Smooth muscle cell (in vitro differentiated cells): Measurements from ENCODE around the gene NPAS3. TPM values are rescaled to one million over a fixed set of nuclear protein-coding genes. Genes with fewer than 3 reads are reported as not detected.

Experiments
- DNase-seq: peaks from one replicate; lab custom pipeline; 2025; ENCODE audit not compliant: unreplicated experiment; lab: John Stamatoyannopoulos, UW
- H2AFZ ChIP-seq: fragments of 200-600 bp; sonication (generic); 2 replicates; pipeline ENCODE4 v1.6.0; 2016; ENCODE audit warnings: antibody characterized with exemption, low read depth, mild to moderate bottlenecking
- H3F3A ChIP-seq: fragments of 200-600 bp; sonication (generic); 2 replicates; pipeline ENCODE4 v1.6.0; 2017; ENCODE audit warnings: antibody characterized with exemption, low read depth
- H3K27ac ChIP-seq: fragments of 200-600 bp; sonication (generic); 2 replicates; pipeline ENCODE4 v1.5.1; 2016; ENCODE audit warnings: low read depth, mild to moderate bottlenecking
- H3K27me3 ChIP-seq: fragments of 200-600 bp; sonication (generic); 2 replicates; pipeline ENCODE4 v1.6.1; 2016; ENCODE audit warnings: low read depth, mild to moderate bottlenecking
- H3K36me3 ChIP-seq: fragments of 200-600 bp; sonication (generic); 2 replicates; pipeline ENCODE4 v1.5.1; 2016; ENCODE audit warnings: low read depth
- H3K4me1 ChIP-seq: fragments of 200-600 bp; sonication (generic); 2 replicates; pipeline ENCODE4 v1.5.1; 2016; ENCODE audit warnings: low read depth
- H3K4me2 ChIP-seq: fragments of 200-600 bp; sonication (generic); 2 replicates; pipeline ENCODE4 v1.6.0; 2016; ENCODE audit warnings: mild to moderate bottlenecking
- H3K4me3 ChIP-seq: fragments of 200-600 bp; sonication (generic); 2 replicates; pipeline ENCODE4 v1.5.1; 2016; ENCODE audit warnings: mild to moderate bottlenecking
- H3K79me2 ChIP-seq: fragments of 200-600 bp; sonication (generic); 2 replicates; pipeline ENCODE4 v1.6.0; 2016; ENCODE audit warnings: low read depth, mild to moderate bottlenecking
- H3K9ac ChIP-seq: fragments of 200-600 bp; sonication (generic); 2 replicates; pipeline ENCODE4 v1.6.0; 2016; ENCODE audit warnings: low read depth
- H3K9me3 ChIP-seq: fragments of 200-600 bp; sonication (generic); replicated peaks from 2 replicates; pipeline ENCODE4 v1.5.1; 2016; ENCODE audit warnings: low read depth
- H4K20me1 ChIP-seq: fragments of 200-600 bp; sonication (generic); 2 replicates; pipeline ENCODE4 v1.6.0; 2016; ENCODE audit warnings: low read depth
- WGBS: methylation state at CpG from one replicate; pipeline ENCODE4 v1.1.7; 2016; ENCODE audit warnings: low lambda C conversion rate; 5-methylcytosine and 5-hydroxymethylcytosine counted together
- polyA plus RNA-seq: library from polyadenylated mRNA; unstranded; fragments of >200 nt; fragmentation: Nextera tagmentation; extraction: Ambion mirVana; gene quantifications from 2 replicates; pipeline ENCODE4 v1.2.1, GENCODE V29; 2016
- total RNA-seq: library from RNA; depleted of rRNA; stranded (reverse); fragments of >200 nt; gene quantifications from 2 replicates; pipeline ENCODE4 v1.2.3, GENCODE V29; 2014
- TF ChIP-seq, protein P1 (sequence below): fragments of 200-600 bp; sonication (generic); IDR thresholded peaks from 2 replicates; pipeline ENCODE4 v1.5.1; 2017; ENCODE audit warnings: borderline replicate concordance, mild to moderate bottlenecking, antibody characterized with exemption; ENCODE audit not compliant: insufficient read depth, poor library complexity, severe bottlenecking

Gene NPAS3
- total RNA-seq (1.2 and 2.0 TPM in 2 replicates), polyA plus RNA-seq (0.19 and 0.79 TPM in 2 replicates)

DNA sequence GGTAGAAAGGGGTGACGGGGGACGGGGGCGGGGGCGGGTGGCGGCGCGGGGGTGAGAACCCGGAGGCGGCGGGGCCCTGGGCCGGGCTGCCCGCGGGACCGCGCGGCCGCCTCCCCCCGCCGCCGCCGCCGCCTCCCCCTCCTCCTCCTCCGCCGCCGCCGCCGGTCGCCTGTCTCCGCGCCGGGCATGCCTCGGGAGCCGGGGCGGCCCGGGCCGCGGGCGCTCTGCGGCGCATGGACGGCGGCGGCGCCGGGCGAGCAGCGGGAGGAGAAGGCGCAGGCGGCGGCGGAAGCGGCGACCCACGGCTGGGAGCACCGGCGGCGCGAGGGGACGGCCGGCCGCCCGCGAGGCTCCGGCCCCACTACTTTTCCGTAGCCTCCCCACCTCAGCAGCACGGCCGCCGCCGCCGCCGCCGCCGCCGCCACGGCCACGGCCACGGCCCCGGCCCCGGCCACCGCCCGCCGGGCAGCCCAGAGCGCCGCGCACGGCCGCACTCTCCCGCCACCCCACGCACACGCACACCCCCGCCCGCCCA lies at the start of gene NPAS3:
Gene NPAS3 (plus strand): TSS at position 161 of the 535 bp plus-strand sequence.
- DNase-seq, result no peak
- peak within 1 kb of the TSS; percentile 85 for H3K27ac ChIP-seq

DNA sequence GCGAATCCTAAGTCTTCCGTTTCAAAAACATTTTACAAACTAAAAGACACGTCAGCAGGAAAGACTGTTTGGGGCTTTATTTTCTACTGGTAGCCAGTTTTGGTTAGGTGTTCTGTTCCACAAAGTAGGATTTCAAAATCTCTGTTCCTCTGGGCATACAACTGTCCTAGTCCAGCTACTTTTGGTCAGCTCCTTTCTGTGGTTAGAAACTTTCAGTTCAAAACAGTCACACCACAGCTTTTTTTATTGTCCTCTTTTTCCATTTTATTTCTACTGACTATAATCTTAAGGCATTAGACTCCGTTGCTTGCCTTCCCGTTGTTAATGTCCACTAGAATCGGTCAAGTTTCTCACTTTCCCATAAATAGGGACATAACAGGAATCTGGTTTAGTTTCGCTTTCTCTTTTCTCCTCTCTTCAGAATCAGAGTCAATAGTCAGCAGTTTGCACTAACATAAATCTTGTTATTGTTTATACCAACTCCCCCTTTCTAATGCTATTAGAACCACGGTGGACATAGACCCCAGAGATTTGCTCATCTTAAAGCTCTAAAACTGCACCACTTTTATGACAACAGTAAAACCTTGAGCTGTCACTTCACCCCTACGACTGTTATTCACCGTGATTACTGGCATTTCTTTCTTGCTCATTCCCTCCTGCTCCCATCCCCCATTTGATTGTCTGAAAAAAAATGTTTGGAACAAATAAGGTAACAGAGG lies 41.5 kb upstream of the NPAS3 start:
- Histone ChIP-seq H3K27me3 (no peaks in the 10 kb centered on the region), H3K27ac (no peak overlapping the region), H3K4me2 (peak overlapping the region; percentile 78), H4K20me1 (no peaks in the 10 kb centered on the region), H3K4me1 (no peaks in the 10 kb centered on the region), H3K9me3 (no peaks in the 10 kb centered on the region), H3K9ac (peak overlapping the region; percentile 31), H3K79me2 (no peaks in the 10 kb centered on the region), H2AFZ (peak overlapping the region; percentile 87), H3K4me3 (peak overlapping the region; percentile 41), H3K36me3 (no peaks in the 10 kb centered on the region), H3F3A (no peaks in the 10 kb centered on the region)
- DNase-seq, result no peak
- TF ChIP-seq, protein P1, sequence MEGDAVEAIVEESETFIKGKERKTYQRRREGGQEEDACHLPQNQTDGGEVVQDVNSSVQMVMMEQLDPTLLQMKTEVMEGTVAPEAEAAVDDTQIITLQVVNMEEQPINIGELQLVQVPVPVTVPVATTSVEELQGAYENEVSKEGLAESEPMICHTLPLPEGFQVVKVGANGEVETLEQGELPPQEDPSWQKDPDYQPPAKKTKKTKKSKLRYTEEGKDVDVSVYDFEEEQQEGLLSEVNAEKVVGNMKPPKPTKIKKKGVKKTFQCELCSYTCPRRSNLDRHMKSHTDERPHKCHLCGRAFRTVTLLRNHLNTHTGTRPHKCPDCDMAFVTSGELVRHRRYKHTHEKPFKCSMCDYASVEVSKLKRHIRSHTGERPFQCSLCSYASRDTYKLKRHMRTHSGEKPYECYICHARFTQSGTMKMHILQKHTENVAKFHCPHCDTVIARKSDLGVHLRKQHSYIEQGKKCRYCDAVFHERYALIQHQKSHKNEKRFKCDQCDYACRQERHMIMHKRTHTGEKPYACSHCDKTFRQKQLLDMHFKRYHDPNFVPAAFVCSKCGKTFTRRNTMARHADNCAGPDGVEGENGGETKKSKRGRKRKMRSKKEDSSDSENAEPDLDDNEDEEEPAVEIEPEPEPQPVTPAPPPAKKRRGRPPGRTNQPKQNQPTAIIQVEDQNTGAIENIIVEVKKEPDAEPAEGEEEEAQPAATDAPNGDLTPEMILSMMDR, result no peak
- 78% methylated on average over 10 of the region's 10 CpGs for WGBS

More for the DNA sequence above, at the start of gene NPAS3:
- 1% methylated on average over 37 of the region's 92 CpGs for WGBS
- peak within 1 kb of the TSS; percentile 73 for H2AFZ ChIP-seq
- H3K27me3 ChIP-seq, result peaks cover 63% of the 10 kb centered on the region
- peak within 1 kb of the TSS; percentile 88 for H3K9ac ChIP-seq
- H3F3A ChIP-seq, result peaks cover 6% of the 10 kb centered on the region
- peak within 1 kb of the TSS; percentile 89 for H3K4me2 ChIP-seq
- H3K36me3 ChIP-seq, result no peaks in the 10 kb centered on the region
- H4K20me1 ChIP-seq, result peaks cover 6% of the 10 kb centered on the region
- H3K9me3 ChIP-seq, result no peaks in the 10 kb centered on the region
- no peaks in the 10 kb centered on the region for H3K79me2 ChIP-seq
- H3K4me3 ChIP-seq, result peak within 1 kb of the TSS; percentile 82
- TF ChIP-seq, protein P1, result no peak
- peaks cover 20% of the 10 kb centered on the region for H3K4me1 ChIP-seq

DNA sequence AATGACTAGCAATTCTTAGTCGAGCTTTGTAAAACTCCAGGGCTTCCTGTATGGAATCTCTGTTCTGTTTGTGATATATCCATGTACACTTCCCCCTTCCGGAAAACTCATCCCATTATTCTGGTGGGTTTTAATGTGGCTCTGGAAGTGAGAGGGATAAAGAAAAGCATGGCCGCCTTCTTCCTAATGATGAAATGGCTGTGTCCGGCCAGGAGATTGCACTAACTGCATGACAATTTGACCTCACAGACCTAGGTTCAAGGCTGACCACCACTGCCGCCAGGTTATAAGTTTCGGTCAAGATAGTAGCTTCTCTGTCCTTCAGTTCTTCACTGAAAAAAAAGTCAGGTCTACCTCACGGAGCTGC lies 41.0 kb upstream of the NPAS3 start:
- peak overlapping the region; percentile 78 for H3K4me2 ChIP-seq
- no peaks in the 10 kb centered on the region for H3K79me2 ChIP-seq
- H3K4me3 ChIP-seq, result peak overlapping the region; percentile 41
- WGBS, result 92% methylated on average over 7 of the region's 7 CpGs
- no peak for DNase-seq
- TF ChIP-seq, protein P1, result no peak
- H3K9ac ChIP-seq, result no peak overlapping the region
- no peaks in the 10 kb centered on the region for H3K36me3 ChIP-seq
- peak overlapping the region; percentile 87 for H2AFZ ChIP-seq
- no peaks in the 10 kb centered on the region for H3K4me1 ChIP-seq
- no peaks in the 10 kb centered on the region for H3K27me3 ChIP-seq
- no peak overlapping the region for H3K27ac ChIP-seq
- no peaks in the 10 kb centered on the region for H4K20me1 ChIP-seq
- no peaks in the 10 kb centered on the region for H3K9me3 ChIP-seq
- H3F3A ChIP-seq, result no peaks in the 10 kb centered on the region
